Liver (tissue), 9 donors: Measurements from ENCODE around the gene RALGDS. TPM values are rescaled to one million over a fixed set of nuclear protein-coding genes. Genes with fewer than 3 reads are reported as not detected.
A peak's percentile ranks its signal among the peaks of the same experiment; 100 is the strongest.

ENCODE experiments used
- DNase-seq: peaks from one replicate; pipeline ENCODE4 v3.0.0-alpha.2; 2017; ENCODE audit warnings: low spot score
- H3K27ac ChIP-seq, 2 donors: one replicate each; pipeline ENCODE4 v1.7.0; 2013; ENCODE audit warnings: inconsistent platforms in 2 of 2, low read length in 2 of 2, control low read depth in 1 of 2, low read depth in 1 of 2, mild to moderate bottlenecking in 1 of 2
- H3K27me3 ChIP-seq, 4 donors: one replicate each; pipeline versions ENCODE4 v1.6.1 to v1.7.0; 2013; ENCODE audit warnings: low read length in 3 of 4, inconsistent platforms in 1 of 4, mild to moderate bottlenecking in 1 of 4, moderate library complexity in 1 of 4; ENCODE audit not compliant: control insufficient read depth in 4 of 4, insufficient read depth in 4 of 4
- H3K36me3 ChIP-seq, 4 donors: one replicate each; pipeline versions ENCODE4 v1.6.1 to v1.7.0; 2013; ENCODE audit warnings: low read length in 3 of 4, mild to moderate bottlenecking in 3 of 4, low read depth in 1 of 4, moderate library complexity in 1 of 4; ENCODE audit not compliant: control insufficient read depth in 4 of 4, insufficient read depth in 3 of 4
- H3K4me1 ChIP-seq, 4 donors: one replicate each; pipeline versions ENCODE4 v1.6.1 to v1.7.0; 2013; ENCODE audit warnings: low read length in 3 of 4, mild to moderate bottlenecking in 3 of 4, moderate library complexity in 1 of 4; ENCODE audit not compliant: control insufficient read depth in 4 of 4, insufficient read depth in 4 of 4
- H3K4me3 ChIP-seq, 3 donors: one replicate each; pipeline versions ENCODE4 v1.6.1 to v1.7.0; 2013; ENCODE audit warnings: low read length in 3 of 3, control low read depth in 1 of 3, low read depth in 1 of 3, mild to moderate bottlenecking in 1 of 3
- H3K9ac ChIP-seq, 2 donors: one replicate each; pipeline ENCODE4 v1.7.0; 2013; ENCODE audit warnings: low read length in 2 of 2, mild to moderate bottlenecking in 2 of 2, moderate library complexity in 2 of 2, control low read depth in 1 of 2, low read depth in 1 of 2
- H3K9me3 ChIP-seq, 4 donors: one replicate each; pipeline versions ENCODE4 v1.6.1 to v1.7.0; 2013; ENCODE audit warnings: low read length in 3 of 4; ENCODE audit not compliant: control insufficient read depth in 4 of 4
- FOXA1 ChIP-seq: IDR thresholded peaks from 2 replicates; pipeline ENCODE4 v1.6.1; 2016; ENCODE audit warnings: antibody characterized with exemption
- JUND ChIP-seq, 2 donors: IDR thresholded peaks; 2 replicates each; pipeline ENCODE4 v1.6.1; 2016; ENCODE audit warnings: antibody characterized with exemption in 2 of 2
- NR2F2 ChIP-seq: IDR thresholded peaks from 2 replicates; pipeline ENCODE4 v1.6.1; 2016; ENCODE audit warnings: antibody characterized with exemption
- RAD21 ChIP-seq, 2 donors: IDR thresholded peaks; 2 replicates each; pipeline ENCODE4 v1.6.1; 2016; ENCODE audit warnings: antibody characterized with exemption in 2 of 2, mild to moderate bottlenecking in 2 of 2
- TAF1 ChIP-seq: conservative IDR thresholded peaks from 2 replicates; pipeline ENCODE4 v1.6.1; 2016; ENCODE audit warnings: antibody characterized with exemption, mild to moderate bottlenecking
- WGBS: extraction: QIAGEN DNeasy Blood & Tissue Kit; methylation state at CpG from one replicate; pipeline ENCODE4 v1.1.7; 2013; 5-methylcytosine and 5-hydroxymethylcytosine counted together
- polyA plus RNA-seq, 2 donors: library from polyadenylated mRNA; stranded (reverse) in 1 of 2; unstranded in 1 of 2; fragments of 200-250 nt in 1 of 2; fragments of >200 nt in 1 of 2; fragmentation: Nextera tagmentation in 1 of 2; extraction: Ambion mirVana in 1 of 2; gene quantifications; one replicate each; pipeline versions ENCODE4 v1.2.1 to v1.2.3, GENCODE V29; 2013 to 2015
- total RNA-seq, 2 donors: library from RNA; depleted of rRNA; stranded (reverse); fragments of >200 nt; gene quantifications; one replicate each; pipeline ENCODE4 v1.2.3, GENCODE V29; 2014
- TF ChIP-seq, protein P1 (sequence below): IDR thresholded peaks from 2 replicates; pipeline ENCODE4 v1.6.1; 2016; ENCODE audit warnings: antibody characterized with exemption, mild to moderate bottlenecking
- TF ChIP-seq, protein P2 (sequence below): IDR thresholded peaks from 2 replicates; pipeline ENCODE4 v1.6.1; 2016; ENCODE audit warnings: antibody characterized with exemption
- TF ChIP-seq, protein P3 (sequence below): IDR thresholded peaks from 2 replicates; pipeline ENCODE4 v1.6.1; 2016; ENCODE audit warnings: antibody characterized with exemption
- TF ChIP-seq, protein P4 (sequence below): IDR thresholded peaks from 2 replicates; pipeline ENCODE4 v1.6.1; 2016; ENCODE audit warnings: antibody characterized with exemption
- donor health status: healthy.
- donor health status: healthy.
- donor health status: healthy.
- donor health status: healthy.
- donor health status: healthy.

RALGDS gene
- total and polyA plus RNA-seq, 4 donors, result 1.3 to 19.0 (median 7.3) TPM

DNA sequence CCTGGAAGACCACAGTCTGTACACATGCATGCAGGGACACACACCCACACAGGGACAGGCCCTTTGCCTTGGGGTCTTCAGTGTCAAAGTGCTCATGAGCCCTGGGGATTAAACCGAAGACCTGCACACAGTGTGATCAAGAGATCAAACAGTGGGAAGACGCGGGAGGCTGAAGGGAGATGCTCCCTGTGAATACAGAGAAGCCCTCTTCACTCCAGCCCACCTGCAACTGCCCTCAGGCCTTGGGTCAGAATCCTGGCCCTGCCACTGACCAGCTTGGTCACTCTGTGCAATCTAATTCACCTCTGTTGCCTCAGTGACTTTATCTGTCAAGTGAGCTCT is 2.9 kb downstream of the RALGDS start:
- 94% methylated on average over 3 of the region's 3 CpGs for WGBS
- Histone ChIP-seq H3K36me3 (no peaks in the 10 kb centered on the region), H3K27ac (peak overlapping the region in 1 of 2 donors; percentile 69), H3K4me1 (peaks cover 24 to 82% (median 72%) of the 10 kb centered on the region in 4 donors), H3K9me3 (no peaks in the 10 kb centered on the region), H3K4me3 (no peak overlapping the region), H3K9ac (no peak overlapping the region), H3K27me3 (no peaks in the 10 kb centered on the region)
- TF ChIP-seq, protein P1, sequence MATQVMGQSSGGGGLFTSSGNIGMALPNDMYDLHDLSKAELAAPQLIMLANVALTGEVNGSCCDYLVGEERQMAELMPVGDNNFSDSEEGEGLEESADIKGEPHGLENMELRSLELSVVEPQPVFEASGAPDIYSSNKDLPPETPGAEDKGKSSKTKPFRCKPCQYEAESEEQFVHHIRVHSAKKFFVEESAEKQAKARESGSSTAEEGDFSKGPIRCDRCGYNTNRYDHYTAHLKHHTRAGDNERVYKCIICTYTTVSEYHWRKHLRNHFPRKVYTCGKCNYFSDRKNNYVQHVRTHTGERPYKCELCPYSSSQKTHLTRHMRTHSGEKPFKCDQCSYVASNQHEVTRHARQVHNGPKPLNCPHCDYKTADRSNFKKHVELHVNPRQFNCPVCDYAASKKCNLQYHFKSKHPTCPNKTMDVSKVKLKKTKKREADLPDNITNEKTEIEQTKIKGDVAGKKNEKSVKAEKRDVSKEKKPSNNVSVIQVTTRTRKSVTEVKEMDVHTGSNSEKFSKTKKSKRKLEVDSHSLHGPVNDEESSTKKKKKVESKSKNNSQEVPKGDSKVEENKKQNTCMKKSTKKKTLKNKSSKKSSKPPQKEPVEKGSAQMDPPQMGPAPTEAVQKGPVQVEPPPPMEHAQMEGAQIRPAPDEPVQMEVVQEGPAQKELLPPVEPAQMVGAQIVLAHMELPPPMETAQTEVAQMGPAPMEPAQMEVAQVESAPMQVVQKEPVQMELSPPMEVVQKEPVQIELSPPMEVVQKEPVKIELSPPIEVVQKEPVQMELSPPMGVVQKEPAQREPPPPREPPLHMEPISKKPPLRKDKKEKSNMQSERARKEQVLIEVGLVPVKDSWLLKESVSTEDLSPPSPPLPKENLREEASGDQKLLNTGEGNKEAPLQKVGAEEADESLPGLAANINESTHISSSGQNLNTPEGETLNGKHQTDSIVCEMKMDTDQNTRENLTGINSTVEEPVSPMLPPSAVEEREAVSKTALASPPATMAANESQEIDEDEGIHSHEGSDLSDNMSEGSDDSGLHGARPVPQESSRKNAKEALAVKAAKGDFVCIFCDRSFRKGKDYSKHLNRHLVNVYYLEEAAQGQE, result no peak
- TF ChIP-seq, protein P2, sequence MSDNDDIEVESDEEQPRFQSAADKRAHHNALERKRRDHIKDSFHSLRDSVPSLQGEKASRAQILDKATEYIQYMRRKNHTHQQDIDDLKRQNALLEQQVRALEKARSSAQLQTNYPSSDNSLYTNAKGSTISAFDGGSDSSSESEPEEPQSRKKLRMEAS, result no peak
- TF ChIP-seq, protein P3, sequence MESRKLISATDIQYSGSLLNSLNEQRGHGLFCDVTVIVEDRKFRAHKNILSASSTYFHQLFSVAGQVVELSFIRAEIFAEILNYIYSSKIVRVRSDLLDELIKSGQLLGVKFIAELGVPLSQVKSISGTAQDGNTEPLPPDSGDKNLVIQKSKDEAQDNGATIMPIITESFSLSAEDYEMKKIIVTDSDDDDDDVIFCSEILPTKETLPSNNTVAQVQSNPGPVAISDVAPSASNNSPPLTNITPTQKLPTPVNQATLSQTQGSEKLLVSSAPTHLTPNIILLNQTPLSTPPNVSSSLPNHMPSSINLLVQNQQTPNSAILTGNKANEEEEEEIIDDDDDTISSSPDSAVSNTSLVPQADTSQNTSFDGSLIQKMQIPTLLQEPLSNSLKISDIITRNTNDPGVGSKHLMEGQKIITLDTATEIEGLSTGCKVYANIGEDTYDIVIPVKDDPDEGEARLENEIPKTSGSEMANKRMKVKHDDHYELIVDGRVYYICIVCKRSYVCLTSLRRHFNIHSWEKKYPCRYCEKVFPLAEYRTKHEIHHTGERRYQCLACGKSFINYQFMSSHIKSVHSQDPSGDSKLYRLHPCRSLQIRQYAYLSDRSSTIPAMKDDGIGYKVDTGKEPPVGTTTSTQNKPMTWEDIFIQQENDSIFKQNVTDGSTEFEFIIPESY, result no peak
- TF ChIP-seq JUND (IDR thresholded peaks at IDR 0.05), result no peak
- TF ChIP-seq NR2F2, result no peak
- no peak for DNase-seq

DNA sequence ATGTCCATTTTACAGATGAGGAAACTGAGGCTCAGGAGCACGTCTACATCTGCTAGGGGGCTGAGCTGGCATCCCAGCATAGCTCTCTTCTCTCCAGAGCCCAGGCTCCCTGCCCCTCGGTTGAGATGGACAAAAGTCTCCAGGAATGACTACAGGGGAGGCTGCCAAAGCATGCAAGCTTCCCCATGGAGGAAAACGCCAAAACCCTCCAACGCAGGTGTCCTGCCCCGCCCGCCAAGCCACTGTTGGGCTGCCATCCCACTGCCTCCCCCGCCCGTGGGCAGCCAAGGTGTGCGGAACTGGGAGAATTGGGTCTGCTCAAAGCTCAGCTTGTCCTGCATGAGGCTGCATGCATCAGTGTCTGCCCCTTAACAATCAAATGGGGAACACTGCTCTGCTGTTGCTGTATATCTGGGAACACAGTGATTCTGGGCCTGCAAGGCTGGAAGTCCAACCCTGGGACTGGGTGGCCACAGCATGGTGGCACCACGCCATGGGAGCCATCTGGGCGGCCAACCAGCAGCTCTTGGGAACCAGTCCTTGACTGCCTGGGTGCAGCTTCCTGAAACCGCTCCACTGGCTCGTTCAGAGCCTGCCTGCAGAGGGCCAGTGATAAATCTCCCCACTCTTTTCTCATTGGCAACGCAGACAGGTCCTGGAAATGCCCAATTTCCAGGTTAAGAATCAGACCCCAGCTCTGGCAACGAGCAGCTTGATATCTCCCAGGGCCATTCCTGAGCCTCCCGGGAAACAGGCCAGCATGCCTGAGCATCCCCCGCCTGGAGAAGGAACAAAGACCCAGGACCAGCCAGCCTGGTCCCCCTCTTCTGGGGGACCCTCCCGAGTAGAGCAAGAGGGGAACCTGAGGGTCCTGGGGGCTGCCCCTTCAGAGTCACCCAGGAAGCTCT is 3.5 kb downstream of the RALGDS start:
- Histone ChIP-seq H3K36me3 (no peaks in the 10 kb centered on the region), H3K4me3 (no peak overlapping the region), H3K27me3 (no peaks in the 10 kb centered on the region), H3K9ac (no peak overlapping the region), H3K9me3 (no peaks in the 10 kb centered on the region), H3K4me1 (peaks cover 26 to 88% (median 75%) of the 10 kb centered on the region in 4 donors), H3K27ac (peak overlapping the region in 1 of 2 donors; percentile 21)
- TF ChIP-seq, protein P4, sequence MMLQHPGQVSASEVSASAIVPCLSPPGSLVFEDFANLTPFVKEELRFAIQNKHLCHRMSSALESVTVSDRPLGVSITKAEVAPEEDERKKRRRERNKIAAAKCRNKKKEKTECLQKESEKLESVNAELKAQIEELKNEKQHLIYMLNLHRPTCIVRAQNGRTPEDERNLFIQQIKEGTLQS, result no peak
- TF ChIP-seq RAD21 (IDR thresholded peaks at IDR 0.05) (no peak), TAF1 (no peak), FOXA1 (no peak)
- no peak for DNase-seq
- WGBS, result 83% methylated on average over 18 of the region's 18 CpGs
